SU-DHL-6 (cell line): ENCODE measurements around the gene TGFB1.

ENCODE experiments used
- H2AFZ ChIP-seq: fragments of 200-600 bp; sonication (generic); 2 replicates; pipeline ENCODE4 v1.6.1; 2014; ENCODE audit warnings: low read depth, mild to moderate bottlenecking, moderate library complexity, mixed read lengths, antibody characterized with exemption, low read length; ENCODE audit not compliant: severe bottlenecking
- H3F3A ChIP-seq: fragments of 200-600 bp; shearing (Covaris generic); 2 replicates; pipeline ENCODE4 v1.6.0; 2016; ENCODE audit warnings: antibody characterized with exemption, mild to moderate bottlenecking; ENCODE audit not compliant: insufficient read depth
- H3K27ac ChIP-seq: fragments of 200-600 bp; sonication (generic); 2 replicates; pipeline ENCODE4 v1.5.1; 2016; ENCODE audit warnings: low read depth, mild to moderate bottlenecking, low read length, moderate library complexity, mixed read lengths
- H3K27me3 ChIP-seq: fragments of 200-600 bp; sonication (generic), shearing (Covaris generic); 2 replicates; pipeline ENCODE4 v1.6.0; 2014; ENCODE audit warnings: mild to moderate bottlenecking, low read length
- H3K36me3 ChIP-seq: fragments of 200-600 bp; sonication (generic); 2 replicates; pipeline ENCODE4 v1.6.1; 2014; ENCODE audit warnings: mild to moderate bottlenecking, low read length, mixed read lengths
- H3K4me2 ChIP-seq: fragments of 300-600, 200-600 bp; shearing (Covaris generic), sonication (generic); 2 replicates; pipeline ENCODE4 v1.6.0; 2014; ENCODE audit warnings: low read length, low read depth, mild to moderate bottlenecking; ENCODE audit not compliant: poor library complexity, severe bottlenecking
- H3K4me3 ChIP-seq: fragments of 200-600 bp; sonication (generic); 2 replicates; pipeline ENCODE4 v1.5.1; 2014; ENCODE audit warnings: antibody characterized with exemption, low read length, mild to moderate bottlenecking, mixed read lengths; ENCODE audit not compliant: insufficient read depth, poor library complexity, severe bottlenecking
- H3K79me2 ChIP-seq: fragments of 200-600 bp; sonication (generic); 2 replicates; pipeline ENCODE4 v1.6.1; 2014; ENCODE audit warnings: mild to moderate bottlenecking, low read length, moderate library complexity; ENCODE audit not compliant: insufficient read depth
- H3K9ac ChIP-seq: fragments of 200-600 bp; sonication (generic); 2 replicates; pipeline ENCODE4 v1.7.0; 2014; ENCODE audit warnings: mild to moderate bottlenecking, low read length
- H3K9me2 ChIP-seq: fragments of 200-600 bp; sonication (generic); replicated peaks from 2 replicates; pipeline ENCODE4 v1.6.1; 2014; ENCODE audit warnings: low read length; ENCODE audit not compliant: insufficient read depth
- H3K9me3 ChIP-seq: fragments of 200-600 bp; sonication (generic); 2 replicates; pipeline ENCODE4 v1.6.1; 2014; ENCODE audit warnings: low read length, mixed read lengths; ENCODE audit not compliant: insufficient read depth
- H4K20me1 ChIP-seq: fragments of 200-600 bp; sonication (generic); 2 replicates; pipeline ENCODE4 v1.6.1; 2014; ENCODE audit warnings: low read depth, mild to moderate bottlenecking, antibody characterized with exemption, low read length, moderate library complexity, mixed read lengths
- CTCF ChIP-seq: fragments of 200-600 bp; sonication (generic); IDR thresholded peaks from one replicate; pipeline ENCODE4 v1.5.1; 2017; ENCODE audit warnings: antibody characterized with exemption, mild to moderate bottlenecking, low read length, moderate library complexity; ENCODE audit not compliant: insufficient read depth, poor library complexity, severe bottlenecking
- EZH2phosphoT487 ChIP-seq: fragments of 200-600 bp; sonication (generic), shearing (Covaris generic); conservative IDR thresholded peaks from 2 replicates; pipeline ENCODE4 v1.6.1; 2018; ENCODE audit warnings: mild to moderate bottlenecking, antibody characterized with exemption, low read length, moderate library complexity, mixed read lengths

Gene TGFB1

GRCh38 chr19:41299046-41299754 lies 54.5 kb downstream of the TGFB1 start:
- Histone ChIP-seq H3K4me3 (no peak overlapping the region), H3K9ac (no peak overlapping the region), H2AFZ (no peak overlapping the region), H3K9me3 (no peaks in the 10 kb centered on the region), H4K20me1 (peaks cover 4% of the 10 kb centered on the region; the same call in 1 of the 2 replicates), H3F3A (no peaks in the 10 kb centered on the region), H3K9me2 (no peaks in the 10 kb centered on the region), H3K4me2 (no peak overlapping the region), H3K79me2 (0 out of 2 replicates have a peak, but pooled peaks cover 3% of the 10 kb centered on the region), H3K27me3 (no peaks in the 10 kb centered on the region), H3K27ac (no peak overlapping the region), H3K36me3 (peaks cover 27% of the 10 kb centered on the region; the same call in 1 of the 2 replicates)
- TF ChIP-seq EZH2phosphoT487 (no peak), CTCF (no peak)

GRCh38 chr19:41298348-41298964 lies 55.3 kb downstream of the TGFB1 start:
- no peaks in the 10 kb centered on the region for H3K27me3 ChIP-seq
- TF ChIP-seq CTCF (no peak), EZH2phosphoT487 (no peak)
- H3K27ac ChIP-seq = no peak overlapping the region
- 0 out of 2 replicates have a peak, but pooled peaks cover 3% of the 10 kb centered on the region for H3K79me2 ChIP-seq
- peaks cover 32% of the 10 kb centered on the region; the same call in 1 of the 2 replicates for H3K36me3 ChIP-seq
- no peak overlapping the region for H3K4me2 ChIP-seq
- H3K9me3 ChIP-seq = no peaks in the 10 kb centered on the region
- no peak overlapping the region for H3K4me3 ChIP-seq
- no peak overlapping the region for H3K9ac ChIP-seq
- peaks cover 4% of the 10 kb centered on the region; the same call in 1 of the 2 replicates for H4K20me1 ChIP-seq
- no peaks in the 10 kb centered on the region for H3K9me2 ChIP-seq
- H2AFZ ChIP-seq = no peak overlapping the region
- H3F3A ChIP-seq = no peaks in the 10 kb centered on the region

GRCh38 chr19:41297628-41298347 lies 55.9 kb downstream of the TGFB1 start:
- no peaks in the 10 kb centered on the region for H3K27me3 ChIP-seq
- H3K36me3 ChIP-seq = peaks cover 35% of the 10 kb centered on the region; the same call in 1 of the 2 replicates
- no peak overlapping the region for H3K4me3 ChIP-seq
- TF ChIP-seq EZH2phosphoT487 (no peak), CTCF (no peak)
- H3K4me2 ChIP-seq = no peak overlapping the region
- H3K9ac ChIP-seq = no peak overlapping the region
- peaks cover 4% of the 10 kb centered on the region; the same call in 1 of the 2 replicates for H4K20me1 ChIP-seq
- H3K27ac ChIP-seq = 0 out of 2 replicates have a peak overlapping the region, but pooled peaks have one; percentile 22
- H3F3A ChIP-seq = no peaks in the 10 kb centered on the region
- no peaks in the 10 kb centered on the region for H3K9me3 ChIP-seq
- 0 out of 2 replicates have a peak, but pooled peaks cover 3% of the 10 kb centered on the region for H3K79me2 ChIP-seq
- no peak overlapping the region for H2AFZ ChIP-seq
- no peaks in the 10 kb centered on the region for H3K9me2 ChIP-seq
